Thoracic aorta (tissue), 2 donors: ENCODE measurements around the gene ADD1. TPM values are rescaled to one million over a fixed set of nuclear protein-coding genes. Genes with fewer than 3 reads are reported as not detected.

Experiments
- ATAC-seq: fragments of 150-250 bp; one replicate; pipeline ENCODE4 v1.8.0; 2017; ENCODE audit warnings: low read depth; ENCODE audit not compliant: insufficient number of reproducible peaks, low FRiP score
- DNase-seq: peaks from one replicate; pipeline ENCODE4 v3.0.0-alpha.2; 2020; ENCODE audit warnings: low spot score
- H3K27ac ChIP-seq, 2 donors: fragments of 200-600 bp; sonication (generic); 1 replicate in 1 of 2; 2 replicates in 1 of 2; pipeline ENCODE4 v1.5.1; 2016; ENCODE audit warnings: mild to moderate bottlenecking in 2 of 2, moderate library complexity in 2 of 2
- H3K27me3 ChIP-seq: fragments of 200-600 bp; sonication (generic); replicated peaks from 2 replicates; pipeline ENCODE4 v1.6.0; 2016; ENCODE audit warnings: mild to moderate bottlenecking; ENCODE audit not compliant: insufficient read depth
- H3K36me3 ChIP-seq: fragments of 200-600 bp; sonication (generic); one replicate; pipeline ENCODE4 v1.5.1; 2016
- H3K4me1 ChIP-seq, 2 donors: fragments of 200-600 bp; sonication (generic); 1 replicate in 1 of 2; 2 replicates in 1 of 2; pipeline versions ENCODE4 v1.5.1 to v1.6.0; 2016; ENCODE audit warnings: low read depth in 2 of 2, mild to moderate bottlenecking in 1 of 2; ENCODE audit not compliant: control insufficient read depth in 1 of 2
- H3K4me3 ChIP-seq: fragments of 200-600 bp; sonication (generic); 2 replicates; pipeline ENCODE4 v1.5.1; 2016; ENCODE audit warnings: mild to moderate bottlenecking
- H3K9me3 ChIP-seq: fragments of 200-600 bp; sonication (generic); 2 replicates; pipeline ENCODE4 v1.5.1; 2016
- CTCF ChIP-seq: fragments of 200-600 bp; sonication (generic); IDR thresholded peaks from one replicate; pipeline ENCODE4 v1.5.1; 2019; ENCODE audit warnings: antibody characterized with exemption
- total RNA-seq, 2 donors: library from RNA; depleted of rRNA; stranded (reverse); fragments of >200 nt; gene quantifications; one replicate each; pipeline versions ENCODE4 v1.1.0 to v1.2.3, GENCODE V29; 2016

The ADD1 gene
- total RNA-seq, 2 donors from 2014 or later = 256 to 338 TPM

GRCh38 chr4:2822461-2823300 is 21.0 kb upstream of the ADD1 start:
- no peak for TF ChIP-seq CTCF
- Histone ChIP-seq H3K9me3 (no peaks in the 10 kb centered on the region), H3K36me3 (no peaks in the 10 kb centered on the region), H3K27me3 (no peaks in the 10 kb centered on the region), H3K4me3 (no peak overlapping the region), H3K4me1 (peaks cover 5 to 40% of the 10 kb centered on the region in 2 donors), H3K27ac (no peak overlapping the region)
- DNase-seq (no peak), ATAC-seq (no peak)

- Histone ChIP-seq H3K36me3 (no peaks in the 10 kb centered on the region), H3K4me1 (peaks cover 4 to 37% of the 10 kb centered on the region in 2 donors), H3K9me3 (no peaks in the 10 kb centered on the region), H3K27ac (no peak overlapping the region), H3K27me3 (no peaks in the 10 kb centered on the region), H3K4me3 (no peak overlapping the region)
- no peak for TF ChIP-seq CTCF
- ATAC-seq (no peak), DNase-seq (no peak)
Measured at GRCh38 chr4:2823301-2823670, 20.4 kb upstream of the ADD1 start.

- no peak overlapping the region for H3K4me3 ChIP-seq
- DNase-seq (no peak), ATAC-seq (no peak)
- no peaks in the 10 kb centered on the region for H3K9me3 ChIP-seq
- no peaks in the 10 kb centered on the region for H3K27me3 ChIP-seq
- H3K36me3 ChIP-seq = no peaks in the 10 kb centered on the region
- H3K27ac ChIP-seq = no peak overlapping the region
- TF ChIP-seq CTCF = no peak
- peaks cover 0 to 32% of the 10 kb centered on the region in 2 donors for H3K4me1 ChIP-seq
Measured at GRCh38 chr4:2823671-2824328, 19.8 kb upstream of the ADD1 start.

GRCh38 chr4:2824329-2824835 is 19.3 kb upstream of the ADD1 start:
- H3K27me3 ChIP-seq = no peaks in the 10 kb centered on the region

More at GRCh38 chr4:2824329-2824835, 19.3 kb upstream of the ADD1 start:
- no peak for DNase-seq
- Histone ChIP-seq H3K4me3 (no peak overlapping the region), H3K4me1 (peaks cover 0 to 30% of the 10 kb centered on the region in 2 donors), H3K36me3 (no peaks in the 10 kb centered on the region), H3K27ac (no peak overlapping the region), H3K9me3 (no peaks in the 10 kb centered on the region)
- ATAC-seq = no peak
- TF ChIP-seq CTCF = no peak
